ENCODE results near the gene PPP1R14C. TPM values are rescaled to one million over a fixed set of nuclear protein-coding genes. Genes with fewer than 3 reads are reported as not detected.

PPP1R14C gene
- total RNA-seq, 1 donor from 2014 or later = 0.46 TPM

DNA sequence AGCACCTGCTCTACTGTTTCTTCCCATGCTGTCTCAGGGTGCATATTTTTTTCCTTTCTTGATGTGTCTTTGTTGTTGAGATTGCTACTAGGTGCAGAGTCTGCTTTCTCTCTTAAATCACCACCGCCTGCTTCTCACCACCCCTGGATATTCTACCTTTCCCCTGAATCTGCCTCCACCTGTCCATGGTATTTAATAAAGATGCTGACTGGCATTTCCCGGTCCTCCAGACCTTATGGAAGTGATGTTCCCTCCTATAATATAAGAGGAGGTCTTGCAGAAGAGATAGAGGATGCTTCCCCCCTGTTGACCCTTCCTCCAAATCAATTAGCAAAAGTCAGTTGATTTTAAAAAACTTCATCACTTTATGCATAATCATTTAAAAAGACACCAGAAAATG, 118.1 kb downstream of the PPP1R14C start:
- H3K27me3 Mint-ChIP-seq (ENCODE audit: unreplicated experiment) = peaks cover 9% of the 10 kb centered on the region
- no peaks in the 10 kb centered on the region for H3K36me3 Mint-ChIP-seq (ENCODE audit: unreplicated experiment)
- no peak for DNase-seq (ENCODE audit: extremely low spot score, unreplicated experiment)
- H3K27ac Mint-ChIP-seq (ENCODE audit: unreplicated experiment) = no peak overlapping the region
- no peak overlapping the region for H3K4me3 Mint-ChIP-seq (ENCODE audit: unreplicated experiment)
- TF ChIP-seq, protein P1, sequence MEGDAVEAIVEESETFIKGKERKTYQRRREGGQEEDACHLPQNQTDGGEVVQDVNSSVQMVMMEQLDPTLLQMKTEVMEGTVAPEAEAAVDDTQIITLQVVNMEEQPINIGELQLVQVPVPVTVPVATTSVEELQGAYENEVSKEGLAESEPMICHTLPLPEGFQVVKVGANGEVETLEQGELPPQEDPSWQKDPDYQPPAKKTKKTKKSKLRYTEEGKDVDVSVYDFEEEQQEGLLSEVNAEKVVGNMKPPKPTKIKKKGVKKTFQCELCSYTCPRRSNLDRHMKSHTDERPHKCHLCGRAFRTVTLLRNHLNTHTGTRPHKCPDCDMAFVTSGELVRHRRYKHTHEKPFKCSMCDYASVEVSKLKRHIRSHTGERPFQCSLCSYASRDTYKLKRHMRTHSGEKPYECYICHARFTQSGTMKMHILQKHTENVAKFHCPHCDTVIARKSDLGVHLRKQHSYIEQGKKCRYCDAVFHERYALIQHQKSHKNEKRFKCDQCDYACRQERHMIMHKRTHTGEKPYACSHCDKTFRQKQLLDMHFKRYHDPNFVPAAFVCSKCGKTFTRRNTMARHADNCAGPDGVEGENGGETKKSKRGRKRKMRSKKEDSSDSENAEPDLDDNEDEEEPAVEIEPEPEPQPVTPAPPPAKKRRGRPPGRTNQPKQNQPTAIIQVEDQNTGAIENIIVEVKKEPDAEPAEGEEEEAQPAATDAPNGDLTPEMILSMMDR (IDR thresholded peaks at IDR 0.05) = no peak
- no peaks in the 10 kb centered on the region for H3K4me1 Mint-ChIP-seq (ENCODE audit: unreplicated experiment)
- no peaks in the 10 kb centered on the region for H3K9me3 Mint-ChIP-seq (ENCODE audit: unreplicated experiment)

DNA sequence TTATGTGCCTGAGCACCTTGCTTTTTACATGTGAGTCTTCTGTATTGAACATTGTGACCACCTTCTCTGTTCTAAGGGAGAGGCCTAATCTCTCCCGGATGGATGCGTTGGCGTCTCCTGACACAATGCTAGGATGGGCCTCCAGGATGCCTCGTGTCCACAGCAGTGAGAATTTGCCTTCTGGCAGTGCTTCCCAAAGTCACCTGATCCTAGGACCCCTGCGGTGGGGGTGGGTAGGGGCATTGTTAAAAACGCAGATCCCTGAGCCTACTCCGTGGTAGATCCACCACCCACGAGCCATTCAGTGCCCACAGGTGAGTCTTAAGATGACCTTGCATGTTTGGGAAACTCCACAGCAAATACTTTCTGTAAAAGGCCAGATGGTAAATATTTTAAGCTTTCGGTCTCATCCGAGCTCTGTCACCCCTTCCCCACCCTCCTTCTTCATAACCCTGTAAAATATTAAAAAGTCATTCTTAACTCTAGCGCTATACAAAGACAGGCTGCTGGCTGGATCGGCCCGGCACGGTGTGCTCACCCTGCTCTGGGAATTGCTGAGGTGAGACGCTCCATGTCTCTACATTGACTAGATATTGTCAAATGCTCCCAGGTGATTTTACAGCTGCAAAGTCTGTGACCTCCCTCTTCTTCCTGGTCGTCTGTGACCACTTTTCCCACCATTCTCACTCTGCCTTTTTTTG, 119.3 kb downstream of the PPP1R14C start:
- Mint-ChIP-seq H3K27me3 (ENCODE audit: unreplicated experiment) (peaks cover 9% of the 10 kb centered on the region), H3K27ac (ENCODE audit: unreplicated experiment) (no peak overlapping the region), H3K4me3 (ENCODE audit: unreplicated experiment) (no peak overlapping the region), H3K36me3 (ENCODE audit: unreplicated experiment) (no peaks in the 10 kb centered on the region), H3K9me3 (ENCODE audit: unreplicated experiment) (no peaks in the 10 kb centered on the region), H3K4me1 (ENCODE audit: unreplicated experiment) (peaks cover 2% of the 10 kb centered on the region)
- no peak for DNase-seq (ENCODE audit: extremely low spot score, unreplicated experiment)
- TF ChIP-seq, protein P1 (IDR thresholded peaks at IDR 0.05) = no peak

DNA sequence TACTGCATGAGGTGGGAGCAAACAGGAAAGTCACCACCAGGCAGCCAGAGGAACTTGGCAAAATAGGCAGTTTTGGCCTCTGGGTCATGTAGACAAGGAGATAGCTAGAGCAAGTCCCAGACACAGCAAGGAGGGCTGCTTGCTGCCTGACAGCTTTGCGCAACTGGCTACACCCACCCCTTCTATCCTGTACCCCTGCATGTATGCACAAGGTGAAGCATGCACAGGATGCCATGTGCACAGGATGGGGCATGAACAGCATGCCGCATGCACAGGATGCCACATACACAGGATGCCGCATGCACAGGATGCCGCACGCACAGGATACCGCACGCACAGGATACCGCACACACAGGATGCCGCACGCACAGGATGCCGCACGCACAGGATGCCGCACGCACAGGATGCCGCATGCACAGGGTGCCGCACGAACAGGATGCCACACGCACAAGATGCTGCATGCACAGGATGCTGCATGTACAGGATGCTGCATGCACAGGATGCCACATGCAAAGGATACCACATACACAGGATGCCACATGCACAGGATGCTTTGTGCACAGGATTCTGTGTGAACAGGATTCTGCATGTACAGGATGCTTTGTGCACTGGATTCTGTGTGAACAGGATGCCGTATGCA, 121.0 kb downstream of the PPP1R14C start:
- DNase-seq (ENCODE audit: extremely low spot score, unreplicated experiment) = no peak
- H3K36me3 Mint-ChIP-seq (ENCODE audit: unreplicated experiment) = no peaks in the 10 kb centered on the region
- TF ChIP-seq, protein P1 (IDR thresholded peaks at IDR 0.05) = no peak
- no peak overlapping the region for H3K4me3 Mint-ChIP-seq (ENCODE audit: unreplicated experiment)
- H3K4me1 Mint-ChIP-seq (ENCODE audit: unreplicated experiment) = peaks cover 13% of the 10 kb centered on the region
- peaks cover 9% of the 10 kb centered on the region for H3K27me3 Mint-ChIP-seq (ENCODE audit: unreplicated experiment)
- H3K9me3 Mint-ChIP-seq (ENCODE audit: unreplicated experiment) = no peaks in the 10 kb centered on the region
- H3K27ac Mint-ChIP-seq (ENCODE audit: unreplicated experiment) = no peak overlapping the region

DNA sequence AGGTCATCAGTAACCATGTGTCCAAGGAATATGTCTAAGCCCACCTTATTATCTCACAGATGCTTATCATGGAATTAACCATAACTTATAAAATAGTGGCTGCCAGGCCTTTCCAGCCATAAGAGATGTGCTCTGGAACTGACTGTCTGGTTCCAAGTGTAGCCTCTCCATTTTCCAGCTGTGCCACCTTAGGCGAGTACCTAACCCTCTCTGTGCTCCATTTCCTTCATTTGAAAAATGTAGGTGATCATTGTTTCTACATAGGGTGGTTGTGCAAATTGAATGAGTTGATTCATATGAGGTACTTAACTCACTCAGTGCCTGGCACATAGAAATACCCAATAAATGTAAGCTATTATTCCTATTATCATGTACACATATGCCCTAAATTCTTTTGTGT, 123.5 kb downstream of the PPP1R14C start:
- Mint-ChIP-seq H3K36me3 (ENCODE audit: unreplicated experiment) (no peaks in the 10 kb centered on the region), H3K27me3 (ENCODE audit: unreplicated experiment) (peaks cover 2% of the 10 kb centered on the region), H3K27ac (ENCODE audit: unreplicated experiment) (no peak overlapping the region), H3K9me3 (ENCODE audit: unreplicated experiment) (no peaks in the 10 kb centered on the region), H3K4me1 (ENCODE audit: unreplicated experiment) (peaks cover 13% of the 10 kb centered on the region), H3K4me3 (ENCODE audit: unreplicated experiment) (no peak overlapping the region)
- TF ChIP-seq, protein P1 (IDR thresholded peaks at IDR 0.05) = no peak
- DNase-seq (ENCODE audit: extremely low spot score, unreplicated experiment) = no peak

DNA sequence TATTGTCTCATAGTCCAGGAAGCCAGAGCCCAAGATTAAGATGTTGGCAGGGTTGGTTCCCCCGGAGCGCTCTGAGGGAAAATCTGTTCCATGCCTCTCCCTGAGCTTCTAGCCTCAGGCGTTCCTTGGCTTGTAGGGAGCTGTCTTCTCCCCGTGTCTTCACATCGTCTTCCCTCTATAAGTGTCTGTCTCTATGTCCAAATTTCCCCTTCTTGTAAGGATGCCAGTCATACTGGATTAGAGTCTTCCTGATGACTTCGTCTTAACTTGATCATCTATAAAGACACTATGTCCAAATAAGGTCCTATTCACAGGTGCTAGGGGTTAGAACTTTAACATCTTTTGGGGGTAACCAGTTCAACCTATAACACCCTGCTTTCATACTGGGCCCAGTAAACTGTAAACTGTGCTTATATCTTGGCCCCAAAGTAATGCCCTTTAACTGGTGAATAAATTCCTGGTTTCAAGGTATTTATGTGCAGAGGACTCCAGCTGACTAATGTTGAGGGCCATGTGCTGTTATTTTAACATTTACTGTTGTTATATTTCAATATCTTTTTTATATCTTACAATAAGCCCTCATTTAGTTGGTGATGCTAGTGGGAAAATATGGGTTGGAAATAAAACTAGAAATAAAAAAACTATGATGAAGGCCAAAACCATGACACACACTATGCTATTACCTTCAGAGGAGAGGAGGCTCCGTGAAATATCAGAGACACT, 124.3 kb downstream of the PPP1R14C start:
- TF ChIP-seq, protein P1 (IDR thresholded peaks at IDR 0.05) = no peak
- no peak overlapping the region for H3K4me3 Mint-ChIP-seq (ENCODE audit: unreplicated experiment)
- peaks cover 13% of the 10 kb centered on the region for H3K4me1 Mint-ChIP-seq (ENCODE audit: unreplicated experiment)
- DNase-seq (ENCODE audit: extremely low spot score, unreplicated experiment) = no peak
- H3K27ac Mint-ChIP-seq (ENCODE audit: unreplicated experiment) = no peak overlapping the region
- H3K27me3 Mint-ChIP-seq (ENCODE audit: unreplicated experiment) = no peaks in the 10 kb centered on the region
- H3K36me3 Mint-ChIP-seq (ENCODE audit: unreplicated experiment) = no peaks in the 10 kb centered on the region
- H3K9me3 Mint-ChIP-seq (ENCODE audit: unreplicated experiment) = no peaks in the 10 kb centered on the region
